H1 (cell line): ENCODE data around the gene ACVRL1. TPM values are rescaled to one million over a fixed set of nuclear protein-coding genes. Genes with fewer than 3 reads are reported as not detected.

Source experiments
- CTCF ChIA-PET: fragments of 300-600 bp; sonication (Branson Sonifier 250); formaldehyde crosslinking; loops from one replicate; lab custom pipeline; 2021; ENCODE audit not compliant: partially characterized antibody; lab: Charles Lee
- POLR2A ChIA-PET: fragments of 300-600 bp; sonication (Branson Sonifier 250); formaldehyde crosslinking; loops from one replicate; lab custom pipeline; 2021; ENCODE audit warnings: inconsistent platforms; ENCODE audit not compliant: partially characterized antibody; lab: Charles Lee
- DNase-seq, 2 experiments: peaks; one replicate each; pipeline versions ENCODE4 v3.0.0 to v3.0.0-alpha.2; 2010 to 2022; ENCODE audit warnings: low spot score in 2 of 2, low read depth in 1 of 2, mixed read lengths in 1 of 2
- FAIRE-seq: peaks from 2 replicates; lab custom pipeline; 2011; peaks lifted over from hg19 to GRCh38; lab: Jason Lieb, UNC
- H2AFZ ChIP-seq: 2 replicates; pipeline ENCODE4 v1.8.1; 2012; ENCODE audit warnings: low read length, inconsistent platforms
- H2AK5ac ChIP-seq: 2 replicates; pipeline ENCODE4 v1.6.1; 2013; ENCODE audit warnings: low read depth, low read length
- H2BK120ac ChIP-seq: replicated peaks from 2 replicates; pipeline ENCODE3; 2013; ENCODE audit warnings: low read depth, low read length, inconsistent platforms
- H2BK12ac ChIP-seq: 2 replicates; pipeline ENCODE4 v1.6.1; 2013; ENCODE audit warnings: low read depth, low read length
- H2BK15ac ChIP-seq: 2 replicates; pipeline ENCODE4 v1.6.1; 2013; ENCODE audit warnings: low read length
- H2BK20ac ChIP-seq: 2 replicates; pipeline ENCODE4 v1.6.1; 2013; ENCODE audit warnings: low read length
- H2BK5ac ChIP-seq: 2 replicates; pipeline ENCODE4 v1.6.1; 2013; ENCODE audit warnings: low read depth, low read length
- H3K14ac ChIP-seq: 2 replicates; pipeline ENCODE4 v1.6.1; 2013; ENCODE audit warnings: inconsistent platforms; ENCODE audit not compliant: insufficient read length
- H3K18ac ChIP-seq: 2 replicates; pipeline ENCODE4 v1.6.1; 2013; ENCODE audit warnings: low read length; ENCODE audit errors: extremely low read depth
- H3K23ac ChIP-seq: 2 replicates; pipeline ENCODE4 v1.6.1; 2013; ENCODE audit warnings: inconsistent platforms; ENCODE audit not compliant: insufficient read length
- H3K23me2 ChIP-seq: 2 replicates; pipeline ENCODE4 v1.6.1; 2013; ENCODE audit warnings: low read depth, low read length
- H3K27ac ChIP-seq: 2 replicates; pipeline ENCODE4 v1.6.1; 2011; ENCODE audit warnings: low read depth, low read length, inconsistent platforms
- H3K27me3 ChIP-seq, 4 experiments: replicated peaks in 1 of 4; 1 replicate in 1 of 4; 2 replicates in 3 of 4; pipeline versions ENCODE4 v1.6.1 to v1.8.1; 2011 to 2013; ENCODE audit warnings: low read length in 3 of 4, mild to moderate bottlenecking in 3 of 4, inconsistent platforms in 2 of 4, mixed read lengths in 2 of 4, moderate library complexity in 1 of 4; ENCODE audit not compliant: control insufficient read depth in 3 of 4, insufficient read depth in 3 of 4; ENCODE audit errors: extremely low read depth in 1 of 4
- H3K36me3 ChIP-seq, 4 experiments: 2 replicates each; pipeline versions ENCODE4 v1.6.1 to v1.8.1; 2011 to 2013; ENCODE audit warnings: mild to moderate bottlenecking in 4 of 4, low read length in 3 of 4, moderate library complexity in 2 of 4, control low read depth in 1 of 4, inconsistent platforms in 1 of 4; ENCODE audit not compliant: insufficient read depth in 4 of 4, control insufficient read depth in 2 of 4
- H3K4ac ChIP-seq: replicated peaks from 2 replicates; pipeline ENCODE3; 2013; ENCODE audit warnings: low read length, low read depth, mixed read lengths, inconsistent platforms; ENCODE audit not compliant: insufficient read length
- H3K4me1 ChIP-seq, 4 experiments: replicated peaks in 1 of 4; 1 replicate in 1 of 4; 2 replicates in 3 of 4; pipeline versions ENCODE4 v1.6.1 to v1.8.1; 2011 to 2013; ENCODE audit warnings: low read length in 3 of 4, inconsistent platforms in 2 of 4, mixed read lengths in 1 of 4; ENCODE audit not compliant: insufficient read depth in 4 of 4, control insufficient read depth in 3 of 4
- H3K4me2 ChIP-seq, 2 experiments: 2 replicates each; pipeline versions ENCODE4 v1.6.1 to v1.8.1; 2011 to 2013; ENCODE audit warnings: low read depth in 2 of 2, low read length in 2 of 2, control low read depth in 1 of 2, inconsistent platforms in 1 of 2, mild to moderate bottlenecking in 1 of 2; ENCODE audit not compliant: insufficient read depth in 1 of 2
- H3K4me3 ChIP-seq, 4 experiments: fragments of 200-600, 300-600 bp in 1 of 4; sonication (generic), shearing (Covaris generic), sonication (Bioruptor Twin) in 1 of 4; 2 replicates each; pipeline versions ENCODE4 v1.5.1 to v1.8.1; 2011 to 2016; ENCODE audit warnings: low read length in 4 of 4, low read depth in 3 of 4, control low read depth in 2 of 4, inconsistent platforms in 2 of 4, mild to moderate bottlenecking in 2 of 4, mixed read lengths in 1 of 4, moderate library complexity in 1 of 4; ENCODE audit not compliant: insufficient read depth in 2 of 4; ENCODE audit errors: extremely low read depth in 1 of 4
- H3K56ac ChIP-seq: replicated peaks from 2 replicates; pipeline ENCODE3; 2013; ENCODE audit warnings: low read depth, mild to moderate bottlenecking, mixed read lengths, low read length, inconsistent platforms; ENCODE audit not compliant: insufficient read length
- H3K79me1 ChIP-seq: 2 replicates; pipeline ENCODE4 v1.6.1; 2013; ENCODE audit warnings: low read depth, low read length, control low read depth
- H3K79me2 ChIP-seq, 2 experiments: 2 replicates each; pipeline versions ENCODE4 v1.6.1 to v1.8.1; 2012 to 2013; ENCODE audit warnings: low read length in 2 of 2, mild to moderate bottlenecking in 2 of 2, inconsistent platforms in 1 of 2; ENCODE audit not compliant: insufficient read depth in 2 of 2, control insufficient read depth in 1 of 2
- H3K9ac ChIP-seq, 4 experiments: replicated peaks in 1 of 4; 1 replicate in 1 of 4; 2 replicates in 3 of 4; pipeline versions ENCODE4 v1.6.1 to v1.8.1; 2011 to 2013; ENCODE audit warnings: low read depth in 3 of 4, low read length in 3 of 4, control low read depth in 2 of 4, mild to moderate bottlenecking in 2 of 4, moderate library complexity in 2 of 4, inconsistent platforms in 1 of 4; ENCODE audit errors: extremely low read depth in 1 of 4
- H3K9me3 ChIP-seq, 2 experiments: 2 replicates each; pipeline versions ENCODE4 v1.6.1 to v1.8.1; 2012 to 2013; ENCODE audit warnings: mild to moderate bottlenecking in 2 of 2, moderate library complexity in 2 of 2, control low read depth in 1 of 2, inconsistent platforms in 1 of 2, low read depth in 1 of 2, low read length in 1 of 2, mixed read lengths in 1 of 2; ENCODE audit not compliant: insufficient read depth in 2 of 2
- H4K20me1 ChIP-seq, 2 experiments: replicated peaks in 1 of 2; 2 replicates each; pipeline versions ENCODE3 to v1.8.1; 2011 to 2013; ENCODE audit warnings: inconsistent platforms in 2 of 2, low read length in 2 of 2, mild to moderate bottlenecking in 1 of 2; ENCODE audit not compliant: insufficient read depth in 2 of 2, control insufficient read depth in 1 of 2
- H4K5ac ChIP-seq: 2 replicates; pipeline ENCODE4 v1.6.1; 2013; ENCODE audit warnings: low read length, low read depth, mixed read lengths, inconsistent platforms; ENCODE audit not compliant: insufficient read length
- H4K8ac ChIP-seq: 2 replicates; pipeline ENCODE4 v1.8.0; 2013; ENCODE audit warnings: mild to moderate bottlenecking, moderate library complexity, low read length, inconsistent platforms; ENCODE audit not compliant: insufficient read depth; ENCODE audit errors: extremely low read depth
- H4K91ac ChIP-seq: replicated peaks from 2 replicates; pipeline ENCODE3; 2013; ENCODE audit warnings: low read length, mixed read lengths, inconsistent platforms; ENCODE audit not compliant: insufficient read length
- SIN3A ChIP-seq, 2 experiments: IDR thresholded peaks in 1 of 2; conservative IDR thresholded peaks in 1 of 2; 2 replicates each; pipeline ENCODE4 v1.6.1; 2011 to 2012; ENCODE audit warnings: low read length in 2 of 2, improper control_type of control experiment in 1 of 2, low read depth in 1 of 2, mild to moderate bottlenecking in 1 of 2
- TBP ChIP-seq: IDR thresholded peaks from 2 replicates; pipeline ENCODE4 v1.6.1; 2011; ENCODE audit warnings: low read depth, low read length, improper control_type of control experiment
- WGBS, 2 experiments: shearing (Covaris generic) in 1 of 2; methylation state at CpG; one replicate each; pipeline versions ENCODE4 v1.1.6 to v1.1.7; 2013 to 2015; ENCODE audit warnings: low lambda C conversion rate in 2 of 2, mixed read lengths in 2 of 2, inconsistent platforms in 1 of 2, low coverage in 1 of 2, missing lambda C conversion rate in 1 of 2; ENCODE audit not compliant: insufficient replicate concordance in 2 of 2, insufficient coverage in 1 of 2, insufficient read length in 1 of 2; ENCODE audit errors: extremely low coverage in 1 of 2, missing lambda C conversion rate in 1 of 2; 5-methylcytosine and 5-hydroxymethylcytosine counted together
- polyA plus RNA-seq, 7 experiments: library from polyadenylated mRNA; depleted of rRNA in 3 of 7; stranded (reverse) in 5 of 7; unstranded in 2 of 7; fragments of >200 nt in 5 of 7; fragments of 200-250 nt in 2 of 7; gene quantifications; 1 replicate in 5 of 7; 2 replicates in 1 of 7; 4 replicates in 1 of 7; pipeline versions ENCODE4 v1.2.1 to v1.2.3, GENCODE V29; 2011 to 2013; ENCODE audit warnings: missing spikeins in 2 of 7, mixed read lengths in 2 of 7
- total RNA-seq: library from RNA; stranded (reverse); fragmentation: NEBNext Ultra II Directional; extraction: Animal tissue kit (Norgen Biotek cat#: 25700); gene quantifications from 2 replicates; pipeline ENCODE4 v1.2.1, GENCODE V29; 2021

The ACVRL1 gene
- total and polyA plus RNA-seq, 2 of the 8 experiments (the other 6 are each of a cell fraction or from before 2014, with no cell fraction given), result 0.09 to 0.35 TPM

DNA sequence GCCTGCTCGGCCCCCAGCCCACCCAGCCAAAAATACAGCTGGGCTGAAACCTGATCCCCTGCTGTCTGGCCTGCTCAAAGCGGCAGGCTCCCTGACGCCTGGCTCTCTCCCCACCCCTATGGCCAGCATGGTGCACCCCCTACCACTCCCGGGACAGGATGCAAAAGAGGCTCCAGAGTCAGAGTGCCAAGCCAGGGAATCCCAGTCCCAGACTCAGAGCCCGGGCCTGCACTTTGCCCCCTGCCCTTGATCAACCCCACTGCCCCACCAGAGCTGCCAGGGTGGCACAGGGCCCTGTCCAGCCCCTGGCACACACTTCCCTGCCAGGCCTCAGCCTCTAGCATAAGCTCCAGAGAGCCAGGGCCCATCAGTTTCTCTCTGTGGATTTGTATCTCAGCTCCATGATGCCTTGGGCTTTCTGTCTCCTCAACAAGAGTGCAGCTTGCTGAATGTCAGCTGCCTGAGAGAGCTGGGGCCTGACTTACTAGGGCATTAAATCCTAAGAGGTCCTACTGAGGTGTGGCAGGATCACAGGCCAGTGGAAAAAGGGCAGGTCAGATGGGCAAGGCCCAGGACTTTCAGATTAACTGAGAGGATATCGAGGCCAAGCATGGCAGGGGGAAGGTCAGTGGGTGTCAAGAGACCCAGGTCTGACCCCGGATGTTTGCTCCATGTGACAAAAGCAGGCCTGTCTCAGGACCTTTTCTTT lies 13.9 kb downstream of the ACVRL1 start:
- CTCF ChIA-PET, result interaction anchor here (0.6 to 12.9 kb wide), 18 partner anchors 10 to 525 kb away, joined by 3 to 234 read pairs (median 11); partner anchors contain the start of genes ACVRL1 and ANKRD33
- H3K14ac ChIP-seq, result no peak overlapping the region
- H3K79me2 ChIP-seq, result no peaks in the 10 kb centered on the region

More for the DNA sequence above, 13.9 kb downstream of the ACVRL1 start:
- Histone ChIP-seq H4K5ac (no peak overlapping the region), H2BK20ac (no peak overlapping the region), H3K27me3 (peaks cover 0 to 8% (median 5%) of the 10 kb centered on the region in 4 experiments; a peak in 4 of 7 replicates), H3K4ac (no peak overlapping the region), H3K23me2 (no peaks in the 10 kb centered on the region; the same call in 1 of the 2 replicates), H3K27ac (no peak overlapping the region), H4K20me1 (no peaks in the 10 kb centered on the region), H4K91ac (no peak overlapping the region), H3K36me3 (no peaks in the 10 kb centered on the region), H3K9me3 (no peaks in the 10 kb centered on the region), H4K8ac (no peak overlapping the region), H3K56ac (no peak overlapping the region), H3K9ac (no peak overlapping the region), H3K4me1 (peaks cover 2 to 12% (median 7%) of the 10 kb centered on the region in 4 experiments), H3K4me2 (peak overlapping the region in 1 of 2 experiments; percentile 25; a peak in 2 of 4 replicates), H3K79me1 (no peaks in the 10 kb centered on the region), H2BK5ac (no peak overlapping the region), H3K23ac (no peak overlapping the region), H2AFZ (no peak overlapping the region), H3K18ac (no peak overlapping the region), H2BK15ac (no peak overlapping the region), H2BK120ac (no peak overlapping the region), H3K4me3 (no peak overlapping the region), H2AK5ac (no peak overlapping the region), H2BK12ac (no peak overlapping the region; the same call in 1 of the 2 replicates)
- DNase-seq (no peak), FAIRE-seq (no peak)
- 59% methylated on average over 6 of the region's 7 CpGs; no CpG with 5 or more reads in 1 of the 2 experiments for WGBS, 2 experiments
- POLR2A ChIA-PET, result interaction anchor here (1.4 to 2.0 kb wide), 2 partner anchors 9 to 19 kb away, joined by 3 to 6 read pairs; no protein-coding TSS in a partner anchor
- 0 out of 4 replicates have a peak, but pooled peaks of 1 of the 2 experiments have one; percentile 22 for TF ChIP-seq SIN3A (conservative IDR thresholded peaks at IDR 0.05 in 1 of 2, IDR thresholded peaks at IDR 0.05 in 1 of 2; ENCODE audit: low read depth in 1 of 2, low read length in 2 of 2)
- TF ChIP-seq TBP, result no peak
